ENCODE measurements around the gene USF3.

GRCh38 chr3:113654310-113654709, 42.1 kb downstream of the USF3 start:
- TF ChIP-seq POLR2A (IDR thresholded peaks at IDR 0.05) (no peak), CTCF (IDR thresholded peaks at IDR 0.05) (no peak)

All from uterus (tissue), 2 donors.